GM12878 (cell line): ENCODE measurements around the gene NLRP9. TPM values are rescaled to one million over a fixed set of nuclear protein-coding genes. Genes with fewer than 3 reads are reported as not detected.

Experiments
- BACH1 ChIP-seq: fragments of 450-650 bp; IDR thresholded peaks from 2 replicates; pipeline ENCODE4 v1.6.1; 2017; ENCODE audit warnings: mild to moderate bottlenecking, borderline replicate concordance
- CREB1 ChIP-seq: IDR thresholded peaks from 2 replicates; pipeline ENCODE4 v1.6.1; 2012; ENCODE audit warnings: low read depth, mild to moderate bottlenecking, inconsistent platforms
- CREM ChIP-seq: IDR thresholded peaks from 2 replicates; pipeline ENCODE4 v1.6.1; 2014; ENCODE audit warnings: antibody characterized with exemption, low read depth
- ESRRA ChIP-seq: IDR thresholded peaks from 2 replicates; pipeline ENCODE4 v1.6.1; 2012; ENCODE audit warnings: mild to moderate bottlenecking, low read length, improper control_type of control experiment
- GABPA ChIP-seq: IDR thresholded peaks from 2 replicates; pipeline ENCODE4 v1.6.1; 2014; ENCODE audit warnings: antibody characterized with exemption, low read depth, mild to moderate bottlenecking, inconsistent platforms
- IKZF1 ChIP-seq: fragments of 450-650 bp; conservative IDR thresholded peaks from 2 replicates; pipeline ENCODE4 v1.6.1; 2017; ENCODE audit warnings: antibody characterized with exemption, mild to moderate bottlenecking
- JUNB ChIP-seq: IDR thresholded peaks from 2 replicates; pipeline ENCODE4 v1.6.1; 2016; ENCODE audit warnings: antibody characterized with exemption, mild to moderate bottlenecking
- KLF5 ChIP-seq: fragments of 450-650 bp; IDR thresholded peaks from 2 replicates; pipeline ENCODE4 v1.6.1; 2014; ENCODE audit warnings: mild to moderate bottlenecking; ENCODE audit not compliant: partially characterized antibody
- POLR2A ChIP-seq: IDR thresholded peaks from 2 replicates; pipeline ENCODE4 v1.6.1; 2011; ENCODE audit warnings: low read depth, mild to moderate bottlenecking, low read length
- POLR2AphosphoS5 ChIP-seq: IDR thresholded peaks from 2 replicates; pipeline ENCODE4 v1.6.1; 2011; ENCODE audit warnings: mild to moderate bottlenecking, low read length, inconsistent platforms
- RCOR1 ChIP-seq: conservative IDR thresholded peaks from 2 replicates; pipeline ENCODE4 v1.6.1; 2012; ENCODE audit warnings: low read depth, low read length, improper control_type of control experiment
- REST ChIP-seq: IDR thresholded peaks from 2 replicates; pipeline ENCODE4 v1.6.1; 2012; ENCODE audit warnings: mild to moderate bottlenecking, low read depth, low read length
- TCF12 ChIP-seq: IDR thresholded peaks from 2 replicates; pipeline ENCODE4 v1.6.1; 2011; ENCODE audit warnings: low read depth, mild to moderate bottlenecking, low read length
- WRNIP1 ChIP-seq: IDR thresholded peaks from 2 replicates; pipeline ENCODE4 v1.6.1; 2011; ENCODE audit warnings: low read depth, low read length, improper control_type of control experiment, borderline replicate concordance
- ZBED1 ChIP-seq: IDR thresholded peaks from 2 replicates; pipeline ENCODE4 v1.6.1; 2016; ENCODE audit warnings: borderline replicate concordance
- ZNF207 ChIP-seq: fragments of 450-650 bp; IDR thresholded peaks from 2 replicates; pipeline ENCODE4 v1.6.1; 2014; ENCODE audit warnings: antibody characterized with exemption, mild to moderate bottlenecking, borderline replicate concordance
- ZNF217 ChIP-seq: fragments of 450-650 bp; IDR thresholded peaks from 2 replicates; pipeline ENCODE4 v1.6.1; 2017; ENCODE audit warnings: antibody characterized with exemption, mild to moderate bottlenecking
- ZNF274 ChIP-seq: IDR thresholded peaks from one replicate; pipeline ENCODE4 v1.8.0; 2011; ENCODE audit not compliant: insufficient read length, insufficient read depth
- ZNF687 ChIP-seq: fragments of 450-650 bp; IDR thresholded peaks from 2 replicates; pipeline ENCODE4 v1.6.1; 2017; ENCODE audit warnings: mild to moderate bottlenecking, moderate library complexity
- polyA plus RNA-seq, 11 experiments: library from polyadenylated mRNA; depleted of rRNA in 4 of 11; unstranded in 6 of 11; stranded (reverse) in 5 of 11; fragments of >200 nt; fragmentation: Nextera tagmentation in 4 of 11; fragmentation: Illumina TruSeq in 1 of 11; extraction: Ambion mirVana in 4 of 11; extraction: Trizol in 1 of 11; gene quantifications; 1 replicate in 1 of 11; 2 replicates in 10 of 11; pipeline versions ENCODE4 v1.2.1 to v1.2.3, GENCODE V29; 2011 to 2016; ENCODE audit warnings: inconsistent platforms in 2 of 11, missing spikeins in 2 of 11, low read depth in 1 of 11
- total RNA-seq, 4 experiments: library from RNA; depleted of rRNA in 3 of 4; stranded (reverse); fragments of >200 nt in 3 of 4; fragmentation: Illumina TruSeq in 1 of 4; extraction: Trizol in 1 of 4; gene quantifications; 2 replicates each; pipeline versions ENCODE4 v1.2.1 to v1.2.3, GENCODE V29; 2013 to 2021
- TF ChIP-seq, protein P1 (sequence below): fragments of 150-350 bp; IDR thresholded peaks from 2 replicates; pipeline ENCODE4 v1.6.1; 2016; ENCODE audit warnings: low read depth, low read length

Gene NLRP9
- total and polyA plus RNA-seq, 10 of the 15 experiments (the other 5 are each of a cell fraction or from before 2014, with no cell fraction given), result not detected

GRCh38 chr19:55678121-55678671 is 60.0 kb downstream of the NLRP9 start (continued):
- TF ChIP-seq, protein P1, sequence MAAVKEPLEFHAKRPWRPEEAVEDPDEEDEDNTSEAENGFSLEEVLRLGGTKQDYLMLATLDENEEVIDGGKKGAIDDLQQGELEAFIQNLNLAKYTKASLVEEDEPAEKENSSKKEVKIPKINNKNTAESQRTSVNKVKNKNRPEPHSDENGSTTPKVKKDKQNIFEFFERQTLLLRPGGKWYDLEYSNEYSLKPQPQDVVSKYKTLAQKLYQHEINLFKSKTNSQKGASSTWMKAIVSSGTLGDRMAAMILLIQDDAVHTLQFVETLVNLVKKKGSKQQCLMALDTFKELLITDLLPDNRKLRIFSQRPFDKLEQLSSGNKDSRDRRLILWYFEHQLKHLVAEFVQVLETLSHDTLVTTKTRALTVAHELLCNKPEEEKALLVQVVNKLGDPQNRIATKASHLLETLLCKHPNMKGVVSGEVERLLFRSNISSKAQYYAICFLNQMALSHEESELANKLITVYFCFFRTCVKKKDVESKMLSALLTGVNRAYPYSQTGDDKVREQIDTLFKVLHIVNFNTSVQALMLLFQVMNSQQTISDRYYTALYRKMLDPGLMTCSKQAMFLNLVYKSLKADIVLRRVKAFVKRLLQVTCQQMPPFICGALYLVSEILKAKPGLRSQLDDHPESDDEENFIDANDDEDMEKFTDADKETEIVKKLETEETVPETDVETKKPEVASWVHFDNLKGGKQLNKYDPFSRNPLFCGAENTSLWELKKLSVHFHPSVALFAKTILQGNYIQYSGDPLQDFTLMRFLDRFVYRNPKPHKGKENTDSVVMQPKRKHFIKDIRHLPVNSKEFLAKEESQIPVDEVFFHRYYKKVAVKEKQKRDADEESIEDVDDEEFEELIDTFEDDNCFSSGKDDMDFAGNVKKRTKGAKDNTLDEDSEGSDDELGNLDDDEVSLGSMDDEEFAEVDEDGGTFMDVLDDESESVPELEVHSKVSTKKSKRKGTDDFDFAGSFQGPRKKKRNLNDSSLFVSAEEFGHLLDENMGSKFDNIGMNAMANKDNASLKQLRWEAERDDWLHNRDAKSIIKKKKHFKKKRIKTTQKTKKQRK, result no peak
- TF ChIP-seq REST (no peak), ZNF207 (peak; percentile 83; the same call in 1 of the 2 replicates), JUNB (no peak), RCOR1 (peak; percentile 98), POLR2AphosphoS5 (peak; percentile 73; the same call in 1 of the 2 replicates), ZBED1 (no peak; the same call in 1 of the 2 replicates), TCF12 (peak; percentile 55; the same call in 1 of the 2 replicates), CREB1 (no peak; the same call in 1 of the 2 replicates), ZNF217 (peak; percentile 85), ZNF687 (no peak; the same call in 1 of the 2 replicates), IKZF1 (peak; percentile 94), CREM (peak; percentile 68), ZNF274 (no peak), ESRRA (peak; percentile 59; the same call in 1 of the 2 replicates), BACH1 (peak; percentile 66; the same call in 1 of the 2 replicates), POLR2A (peak; percentile 72), WRNIP1 (no peak), KLF5 (peak; percentile 82), GABPA (0 out of 2 replicates have a peak, but pooled peaks have one; percentile 52)
